GM23338 (cell line): ENCODE measurements around the gene EVC2. TPM values are rescaled to one million over a fixed set of nuclear protein-coding genes. Genes with fewer than 3 reads are reported as not detected.

Source experiments
- ATAC-seq: fragments of 200-7000 bp; cut with Tn5 transposase; 3 replicates; pipeline ENCODE4 v1.9.1; 2020
- DNase-seq: peaks from one replicate; pipeline ENCODE4 v3.0.0-alpha.2; 2015; ENCODE audit warnings: low spot score
- H2AFZ ChIP-seq: fragments of 200-600 bp; sonication (generic); 2 replicates; pipeline ENCODE4 v1.8.0; 2016; ENCODE audit warnings: antibody characterized with exemption, mild to moderate bottlenecking, moderate library complexity
- H3F3A ChIP-seq: fragments of 200-600 bp; sonication (generic); replicated peaks from 2 replicates; pipeline ENCODE4 v1.8.0; 2017; ENCODE audit warnings: antibody characterized with exemption, mixed run types, low read depth
- H3K27ac ChIP-seq: fragments of 200-600 bp; sonication (generic); 2 replicates; pipeline ENCODE4 v1.6.1; 2016; ENCODE audit warnings: low read depth
- H3K27me3 ChIP-seq: fragments of 200-600 bp; sonication (generic); 2 replicates; pipeline ENCODE4 v1.8.0; 2016; ENCODE audit warnings: mild to moderate bottlenecking, mixed run types, moderate library complexity; ENCODE audit not compliant: insufficient read depth
- H3K36me3 ChIP-seq: fragments of 200-600 bp; sonication (generic); 2 replicates; pipeline ENCODE4 v1.8.0; 2016; ENCODE audit warnings: mild to moderate bottlenecking; ENCODE audit not compliant: insufficient read depth
- H3K4me1 ChIP-seq: fragments of 200-600 bp; sonication (generic); 2 replicates; pipeline ENCODE4 v1.8.0; 2016; ENCODE audit warnings: mild to moderate bottlenecking, moderate library complexity; ENCODE audit not compliant: insufficient read depth
- H3K4me2 ChIP-seq: fragments of 200-600 bp; sonication (generic); 2 replicates; pipeline ENCODE4 v1.7.1; 2017; ENCODE audit warnings: mixed run types
- H3K4me3 ChIP-seq: fragments of 200-600 bp; sonication (generic); 2 replicates; pipeline ENCODE4 v1.6.1; 2016; ENCODE audit warnings: mixed run types
- H3K79me2 ChIP-seq: fragments of 200-600 bp; sonication (generic); replicated peaks from 2 replicates; pipeline ENCODE4 v1.8.0; 2017; ENCODE audit warnings: mild to moderate bottlenecking; ENCODE audit not compliant: insufficient read depth
- H3K9me2 ChIP-seq: fragments of 200-600 bp; sonication (generic); 2 replicates; pipeline ENCODE4 v1.8.0; 2017; ENCODE audit not compliant: insufficient read depth
- H4K20me1 ChIP-seq: fragments of 200-600 bp; sonication (generic); replicated peaks from 2 replicates; pipeline ENCODE4 v1.8.0; 2017; ENCODE audit warnings: mild to moderate bottlenecking; ENCODE audit not compliant: insufficient read depth
- H3K27ac Mint-ChIP-seq: 2 replicates; pipeline ENCODE4 v1.8.0; 2020; ENCODE audit warnings: inconsistent platforms, mild to moderate bottlenecking, moderate library complexity, mixed read lengths
- H3K27me3 Mint-ChIP-seq: 3 replicates; pipeline ENCODE4 v1.8.0; 2022; ENCODE audit warnings: low read depth, mild to moderate bottlenecking, moderate library complexity, mixed read lengths, inconsistent platforms; ENCODE audit not compliant: insufficient read depth, poor library complexity
- H3K36me3 Mint-ChIP-seq: 3 replicates; pipeline ENCODE4 v1.8.0; 2021; ENCODE audit warnings: low read depth, mild to moderate bottlenecking, inconsistent platforms, moderate library complexity, mixed read lengths
- H3K4me1 Mint-ChIP-seq: 3 replicates; pipeline ENCODE4 v1.8.0; 2020; ENCODE audit warnings: mild to moderate bottlenecking, inconsistent platforms, mixed read lengths
- H3K4me3 Mint-ChIP-seq: 3 replicates; pipeline ENCODE4 v1.8.0; 2021; ENCODE audit warnings: moderate library complexity, mild to moderate bottlenecking, inconsistent platforms, mixed read lengths
- H3K9me3 Mint-ChIP-seq: 3 replicates; pipeline ENCODE4 v1.8.0; 2020; ENCODE audit warnings: moderate library complexity, mild to moderate bottlenecking, inconsistent platforms, mixed read lengths
- CREB1 ChIP-seq: fragments of 250-450 bp; sonication (Bioruptor Pico); IDR thresholded peaks from 2 replicates; pipeline ENCODE4 v1.5.0; 2020; ENCODE audit warnings: low read depth, mild to moderate bottlenecking, moderate library complexity
- CTCF ChIP-seq, 2 experiments: fragments of 200-600 bp in 1 of 2; sonication (generic) in 1 of 2; conservative IDR thresholded peaks; 2 replicates each; pipeline versions ENCODE4 v1.5.1 to v1.6.1; 2016 to 2017; ENCODE audit warnings: antibody characterized with exemption in 2 of 2, low read depth in 2 of 2, mild to moderate bottlenecking in 2 of 2, moderate library complexity in 1 of 2
- EZH2 ChIP-seq: fragments of 200-600 bp; sonication (generic); IDR thresholded peaks from one replicate; pipeline ENCODE4 v1.8.0; 2017; ENCODE audit warnings: antibody characterized with exemption, mild to moderate bottlenecking, low read depth; ENCODE audit not compliant: unreplicated experiment
- EZH2phosphoT487 ChIP-seq: fragments of 200-600 bp; sonication (generic); IDR thresholded peaks from one replicate; pipeline ENCODE4 v1.8.1; 2018; ENCODE audit warnings: antibody characterized with exemption; ENCODE audit not compliant: unreplicated experiment
- JUNB ChIP-seq: IDR thresholded peaks from one replicate; pipeline ENCODE4 v1.6.1; 2016; ENCODE audit warnings: antibody characterized with exemption; ENCODE audit not compliant: unreplicated experiment
- POLR2AphosphoS5 ChIP-seq: IDR thresholded peaks from 2 replicates; pipeline ENCODE4 v1.6.1; 2016; ENCODE audit warnings: antibody characterized with exemption, low read depth
- STAT1 ChIP-seq: IDR thresholded peaks from one replicate; pipeline ENCODE4 v1.6.1; 2016; ENCODE audit warnings: antibody characterized with exemption; ENCODE audit not compliant: unreplicated experiment
- ZNF114 ChIP-seq: fragments of 250-450 bp; sonication (Bioruptor Pico); IDR thresholded peaks from 2 replicates; pipeline ENCODE4 v1.5.0; 2020; ENCODE audit warnings: mild to moderate bottlenecking, moderate library complexity
- ZNF331 ChIP-seq: fragments of 250-450 bp; sonication (Bioruptor Pico); IDR thresholded peaks from 2 replicates; pipeline ENCODE4 v1.5.0; 2020; ENCODE audit warnings: low read depth, mild to moderate bottlenecking, moderate library complexity
- polyA plus RNA-seq: library from polyadenylated mRNA; unstranded; fragments of >200 nt; fragmentation: Nextera tagmentation; extraction: Ambion mirVana; gene quantifications from 2 replicates; pipeline ENCODE4 v1.2.1, GENCODE V29; 2016
- total RNA-seq: library from RNA; depleted of rRNA; stranded (reverse); fragments of >200 nt; shearing (Covaris generic); gene quantifications from 2 replicates; pipeline ENCODE4 v1.2.3, GENCODE V29; 2014
- TF ChIP-seq, protein P1 (sequence below): fragments of 250-450 bp; sonication (Bioruptor Pico); IDR thresholded peaks from 2 replicates; pipeline ENCODE4 v1.5.0; 2020; ENCODE audit warnings: mild to moderate bottlenecking, moderate library complexity

Gene EVC2
- total and polyA plus RNA-seq, 2 experiments from 2014 or later: 3.4 to 11.5 TPM

GRCh38 chr4:5650040-5650439 lies 58.3 kb downstream of the EVC2 start:
- Mint-ChIP-seq H3K4me1 (no peaks in the 10 kb centered on the region), H3K27ac (no peak overlapping the region), H3K36me3 (peaks cover 3% of the 10 kb centered on the region; the same call in 2 of the 3 replicates), H3K4me3 (no peak overlapping the region), H3K27me3 (peaks cover 1% of the 10 kb centered on the region), H3K9me3 (no peaks in the 10 kb centered on the region; the same call in 2 of the 3 replicates)
- no peaks in the 10 kb centered on the region for H3K36me3 ChIP-seq
- H3K27me3 ChIP-seq: no peaks in the 10 kb centered on the region
- no peak overlapping the region for H3K27ac ChIP-seq
- H3K4me2 ChIP-seq: no peak overlapping the region
- no peak overlapping the region for H2AFZ ChIP-seq
- H4K20me1 ChIP-seq: no peaks in the 10 kb centered on the region
- ATAC-seq (no peak), DNase-seq (no peak)
- H3F3A ChIP-seq: no peaks in the 10 kb centered on the region
- H3K4me3 ChIP-seq: no peak overlapping the region
- no peaks in the 10 kb centered on the region for H3K4me1 ChIP-seq
- no peak for TF ChIP-seq JUNB
- TF ChIP-seq ZNF331 (CRISPR knock-in tag): no peak
- no peak for TF ChIP-seq CREB1 (CRISPR knock-in tag)
- TF ChIP-seq EZH2phosphoT487: no peak
- no peaks in the 10 kb centered on the region for H3K79me2 ChIP-seq
- no peaks in the 10 kb centered on the region for H3K9me2 ChIP-seq

DNA sequence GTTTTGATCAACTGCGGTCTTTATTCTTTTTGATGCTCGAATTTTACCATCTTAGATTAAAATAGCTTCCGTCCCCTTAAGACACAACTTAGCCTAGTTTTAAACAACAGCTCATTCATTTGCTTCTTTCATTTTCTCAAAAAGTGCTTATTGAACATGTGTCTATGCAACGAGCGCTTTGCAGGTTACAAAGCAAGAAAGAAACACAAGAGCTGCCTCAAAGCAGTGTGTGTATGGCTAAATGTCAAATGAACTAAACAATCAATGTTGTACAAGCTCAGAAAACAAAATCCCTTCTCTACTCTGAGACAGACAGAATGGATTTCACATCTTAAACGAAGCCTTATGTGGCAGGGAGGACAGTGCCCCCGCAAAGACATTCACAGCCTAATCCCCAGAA lies 61.0 kb downstream of the EVC2 start:
- H4K20me1 ChIP-seq: no peaks in the 10 kb centered on the region; the same call in 1 of the 2 replicates
- no peaks in the 10 kb centered on the region for H3K4me1 ChIP-seq
- H3K36me3 Mint-ChIP-seq: peaks cover 3% of the 10 kb centered on the region; the same call in 1 of the 3 replicates
- no peak overlapping the region for H3K4me2 ChIP-seq
- no peak overlapping the region for H3K27ac Mint-ChIP-seq
- no peaks in the 10 kb centered on the region for H3K36me3 ChIP-seq
- no peak overlapping the region for H3K4me3 Mint-ChIP-seq
- no peak for ATAC-seq
- H3K27me3 ChIP-seq: no peaks in the 10 kb centered on the region
- no peaks in the 10 kb centered on the region for H3K9me2 ChIP-seq
- peaks cover 1% of the 10 kb centered on the region for H3K27me3 Mint-ChIP-seq
- TF ChIP-seq POLR2AphosphoS5: no peak
- no peak for TF ChIP-seq CREB1 (CRISPR knock-in tag)
- TF ChIP-seq STAT1: no peak
- no peaks in the 10 kb centered on the region for H3F3A ChIP-seq
- H2AFZ ChIP-seq: no peak overlapping the region
- no peaks in the 10 kb centered on the region for H3K4me1 Mint-ChIP-seq
- DNase-seq: no peak
- H3K27ac ChIP-seq: no peak overlapping the region
- no peaks in the 10 kb centered on the region for H3K79me2 ChIP-seq
- no peaks in the 10 kb centered on the region; the same call in 2 of the 3 replicates for H3K9me3 Mint-ChIP-seq
- no peak overlapping the region for H3K4me3 ChIP-seq

- DNase-seq (no peak), ATAC-seq (no peak)
- Mint-ChIP-seq H3K4me3 (no peak overlapping the region), H3K27ac (no peak overlapping the region), H3K36me3 (peaks cover 9% of the 10 kb centered on the region), H3K27me3 (peaks cover 4% of the 10 kb centered on the region), H3K9me3 (no peaks in the 10 kb centered on the region), H3K4me1 (peaks cover 6% of the 10 kb centered on the region; the same call in 2 of the 3 replicates)
- H3F3A ChIP-seq: no peaks in the 10 kb centered on the region
- no peaks in the 10 kb centered on the region for H3K9me2 ChIP-seq
- no peaks in the 10 kb centered on the region for H3K4me1 ChIP-seq
- no peaks in the 10 kb centered on the region; the same call in 1 of the 2 replicates for H4K20me1 ChIP-seq
- H3K36me3 ChIP-seq: no peaks in the 10 kb centered on the region; the same call in 1 of the 2 replicates
- H3K4me2 ChIP-seq: no peak overlapping the region
- H3K27ac ChIP-seq: no peak overlapping the region
- H3K79me2 ChIP-seq: no peaks in the 10 kb centered on the region
- H3K4me3 ChIP-seq: no peak overlapping the region
- no peak overlapping the region for H2AFZ ChIP-seq
- H3K27me3 ChIP-seq: no peaks in the 10 kb centered on the region
- TF ChIP-seq, protein P1, sequence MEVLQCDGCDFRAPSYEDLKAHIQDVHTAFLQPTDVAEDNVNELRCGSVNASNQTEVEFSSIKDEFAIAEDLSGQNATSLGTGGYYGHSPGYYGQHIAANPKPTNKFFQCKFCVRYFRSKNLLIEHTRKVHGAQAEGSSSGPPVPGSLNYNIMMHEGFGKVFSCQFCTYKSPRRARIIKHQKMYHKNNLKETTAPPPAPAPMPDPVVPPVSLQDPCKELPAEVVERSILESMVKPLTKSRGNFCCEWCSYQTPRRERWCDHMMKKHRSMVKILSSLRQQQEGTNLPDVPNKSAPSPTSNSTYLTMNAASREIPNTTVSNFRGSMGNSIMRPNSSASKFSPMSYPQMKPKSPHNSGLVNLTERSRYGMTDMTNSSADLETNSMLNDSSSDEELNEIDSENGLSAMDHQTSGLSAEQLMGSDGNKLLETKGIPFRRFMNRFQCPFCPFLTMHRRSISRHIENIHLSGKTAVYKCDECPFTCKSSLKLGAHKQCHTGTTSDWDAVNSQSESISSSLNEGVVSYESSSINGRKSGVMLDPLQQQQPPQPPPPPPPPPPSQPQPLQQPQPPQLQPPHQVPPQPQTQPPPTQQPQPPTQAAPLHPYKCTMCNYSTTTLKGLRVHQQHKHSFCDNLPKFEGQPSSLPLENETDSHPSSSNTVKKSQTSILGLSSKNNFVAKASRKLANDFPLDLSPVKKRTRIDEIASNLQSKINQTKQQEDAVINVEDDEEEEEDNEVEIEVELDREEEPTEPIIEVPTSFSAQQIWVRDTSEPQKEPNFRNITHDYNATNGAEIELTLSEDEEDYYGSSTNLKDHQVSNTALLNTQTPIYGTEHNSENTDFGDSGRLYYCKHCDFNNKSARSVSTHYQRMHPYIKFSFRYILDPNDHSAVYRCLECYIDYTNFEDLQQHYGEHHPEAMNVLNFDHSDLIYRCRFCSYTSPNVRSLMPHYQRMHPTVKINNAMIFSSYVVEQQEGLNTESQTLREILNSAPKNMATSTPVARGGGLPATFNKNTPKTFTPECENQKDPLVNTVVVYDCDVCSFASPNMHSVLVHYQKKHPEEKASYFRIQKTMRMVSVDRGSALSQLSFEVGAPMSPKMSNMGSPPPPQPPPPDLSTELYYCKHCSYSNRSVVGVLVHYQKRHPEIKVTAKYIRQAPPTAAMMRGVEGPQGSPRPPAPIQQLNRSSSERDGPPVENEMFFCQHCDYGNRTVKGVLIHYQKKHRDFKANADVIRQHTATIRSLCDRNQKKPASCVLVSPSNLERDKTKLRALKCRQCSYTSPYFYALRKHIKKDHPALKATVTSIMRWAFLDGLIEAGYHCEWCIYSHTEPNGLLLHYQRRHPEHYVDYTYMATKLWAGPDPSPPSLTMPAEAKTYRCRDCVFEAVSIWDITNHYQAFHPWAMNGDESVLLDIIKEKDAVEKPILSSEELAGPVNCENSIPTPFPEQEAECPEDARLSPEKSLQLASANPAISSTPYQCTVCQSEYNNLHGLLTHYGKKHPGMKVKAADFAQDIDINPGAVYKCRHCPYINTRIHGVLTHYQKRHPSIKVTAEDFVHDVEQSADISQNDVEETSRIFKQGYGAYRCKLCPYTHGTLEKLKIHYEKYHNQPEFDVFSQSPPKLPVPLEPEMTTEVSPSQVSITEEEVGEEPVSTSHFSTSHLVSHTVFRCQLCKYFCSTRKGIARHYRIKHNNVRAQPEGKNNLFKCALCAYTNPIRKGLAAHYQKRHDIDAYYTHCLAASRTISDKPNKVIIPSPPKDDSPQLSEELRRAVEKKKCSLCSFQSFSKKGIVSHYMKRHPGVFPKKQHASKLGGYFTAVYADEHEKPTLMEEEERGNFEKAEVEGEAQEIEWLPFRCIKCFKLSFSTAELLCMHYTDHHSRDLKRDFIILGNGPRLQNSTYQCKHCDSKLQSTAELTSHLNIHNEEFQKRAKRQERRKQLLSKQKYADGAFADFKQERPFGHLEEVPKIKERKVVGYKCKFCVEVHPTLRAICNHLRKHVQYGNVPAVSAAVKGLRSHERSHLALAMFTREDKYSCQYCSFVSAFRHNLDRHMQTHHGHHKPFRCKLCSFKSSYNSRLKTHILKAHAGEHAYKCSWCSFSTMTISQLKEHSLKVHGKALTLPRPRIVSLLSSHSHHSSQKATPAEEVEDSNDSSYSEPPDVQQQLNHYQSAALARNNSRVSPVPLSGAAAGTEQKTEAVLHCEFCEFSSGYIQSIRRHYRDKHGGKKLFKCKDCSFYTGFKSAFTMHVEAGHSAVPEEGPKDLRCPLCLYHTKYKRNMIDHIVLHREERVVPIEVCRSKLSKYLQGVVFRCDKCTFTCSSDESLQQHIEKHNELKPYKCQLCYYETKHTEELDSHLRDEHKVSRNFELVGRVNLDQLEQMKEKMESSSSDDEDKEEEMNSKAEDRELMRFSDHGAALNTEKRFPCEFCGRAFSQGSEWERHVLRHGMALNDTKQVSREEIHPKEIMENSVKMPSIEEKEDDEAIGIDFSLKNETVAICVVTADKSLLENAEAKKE (CRISPR knock-in tag): no peak
- no peak for TF ChIP-seq CTCF (conservative IDR thresholded peaks at IDR 0.05; ENCODE audit: low read depth in 2 of 2)
- no peak for TF ChIP-seq STAT1
- no peak for TF ChIP-seq ZNF331 (CRISPR knock-in tag)
- no peak for TF ChIP-seq EZH2
- no peak for TF ChIP-seq ZNF114 (CRISPR knock-in tag)
Observed at GRCh38 chr4:5640096-5640495, 68.3 kb downstream of the EVC2 start.
